ENCODE data around the gene CDHR1. TPM values are rescaled to one million over a fixed set of nuclear protein-coding genes. Genes with fewer than 3 reads are reported as not detected.
A peak's percentile ranks its signal among the peaks of the same experiment; 100 is the strongest.
"Not testable (repeated sequence)": the region's sequence is repeated elsewhere in the genome, so short reads cannot be mapped to it uniquely, and the experiment has no call there.

Gene CDHR1
- not detected in 2 replicates for total RNA-seq (2014; rRNA removed; shearing (Covaris generic))
- polyA plus RNA-seq (2015; cell fraction: cytosol; rRNA removed) = not detected in 2 replicates
- not detected in 2 replicates for polyA plus RNA-seq (2015; cell fraction: nucleus; rRNA removed)

DNA sequence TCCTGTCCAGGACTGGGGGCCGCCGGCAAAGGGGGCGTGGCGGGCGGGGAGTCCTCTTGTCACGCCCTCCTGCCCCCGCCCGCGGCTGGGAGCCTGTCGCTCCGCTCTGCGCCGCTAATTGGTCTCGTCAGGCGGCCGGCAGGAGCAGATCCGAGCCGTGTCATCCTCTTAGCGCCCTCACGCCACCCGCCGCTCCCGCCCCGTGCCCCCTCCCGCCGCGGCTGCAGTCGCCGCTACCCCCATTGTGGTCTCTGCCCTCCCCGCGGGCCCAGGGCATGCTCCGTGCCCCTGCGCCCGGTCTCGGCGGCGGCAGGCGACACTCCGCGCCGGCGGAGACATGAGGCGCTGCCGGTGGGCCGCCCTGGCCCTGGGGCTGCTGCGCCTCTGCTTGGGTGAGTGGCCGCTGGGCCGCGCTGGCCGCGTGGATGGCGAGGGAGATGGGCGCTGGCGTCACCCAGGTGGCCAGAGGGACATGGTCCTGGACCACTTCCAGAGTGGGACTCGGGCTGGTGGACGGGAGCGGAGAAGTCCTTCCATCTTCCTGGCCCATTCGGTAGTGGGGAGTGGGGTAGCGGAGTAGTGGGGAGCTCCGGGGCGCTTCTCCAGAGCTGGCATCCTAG, at the start of gene CDHR1:
TSS of gene CDHR1 (plus strand) at position 114 of the 620 bp plus-strand sequence. CDS start at position 338, 224 bp downstream.
- DNase-seq (ENCODE audit: low read depth) = no peak

DNA sequence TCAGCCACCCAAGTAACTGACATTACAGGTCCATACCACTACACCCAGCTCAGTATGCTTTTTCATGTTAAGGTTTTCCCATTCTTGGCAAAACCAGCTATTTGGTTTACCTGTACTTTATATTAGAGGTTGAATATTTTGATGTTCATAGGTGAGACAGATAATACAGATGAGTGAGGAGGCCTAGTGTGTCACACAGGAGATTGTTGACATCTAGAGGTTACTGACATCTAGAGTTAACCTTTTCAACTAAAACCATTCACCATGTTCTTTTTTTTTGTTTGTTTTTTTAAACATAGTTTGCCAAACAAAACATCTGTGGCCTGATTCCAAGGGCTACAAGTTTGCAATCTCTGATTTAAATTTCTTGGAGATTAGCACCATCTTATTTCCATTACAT, 47.0 kb upstream of the CDHR1 start:
- no peak for DNase-seq (ENCODE audit: low read depth)

DNA sequence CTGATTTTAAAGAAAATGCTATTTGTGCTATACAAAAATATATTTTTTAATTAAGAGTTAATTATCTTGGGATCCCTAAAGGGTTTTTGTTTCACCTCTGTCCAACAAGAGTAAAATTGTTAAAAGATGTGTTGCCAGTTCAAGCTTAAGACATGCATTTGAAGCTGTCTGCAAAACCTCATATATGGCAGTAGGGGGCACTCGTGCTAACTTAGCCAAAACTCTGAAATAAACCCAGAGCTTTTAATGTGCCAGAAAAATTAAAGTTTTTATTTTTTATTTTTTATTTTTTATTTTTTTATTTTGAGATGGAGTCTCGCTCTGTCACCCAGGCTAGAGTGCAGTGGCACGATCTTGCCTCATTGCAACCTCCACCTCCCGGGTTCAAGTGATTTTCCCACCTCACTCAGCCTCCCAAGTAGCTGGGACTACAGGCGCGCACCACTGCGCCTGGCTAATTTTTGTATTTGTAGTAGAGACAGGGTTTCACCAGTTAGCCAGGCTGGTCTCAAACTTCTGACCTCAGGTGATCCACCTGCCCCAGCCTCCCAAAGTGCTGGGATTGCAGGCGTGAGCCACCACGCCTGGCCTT, 46.2 kb upstream of the CDHR1 start:
- DNase-seq (ENCODE audit: low read depth) = peak; percentile 18

DNA sequence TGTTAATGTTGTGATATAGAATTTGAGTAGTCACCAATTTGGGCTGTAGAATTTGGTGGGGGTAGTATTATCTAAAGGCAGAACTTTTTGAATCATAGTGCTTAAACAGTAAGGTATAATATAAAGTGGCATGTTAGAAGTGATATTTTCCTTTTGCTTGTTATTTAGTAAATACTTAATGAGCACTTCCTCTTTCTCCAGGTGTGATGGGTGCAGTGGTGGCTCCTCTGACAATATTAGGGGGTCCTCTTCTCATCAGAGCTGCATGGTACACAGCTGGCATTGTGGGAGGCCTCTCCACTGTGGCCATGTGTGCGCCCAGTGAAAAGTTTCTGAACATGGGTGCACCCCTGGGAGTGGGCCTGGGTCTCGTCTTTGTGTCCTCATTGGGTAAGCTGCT, 44.5 kb upstream of the CDHR1 start:
- DNase-seq (ENCODE audit: low read depth) = no peak

DNA sequence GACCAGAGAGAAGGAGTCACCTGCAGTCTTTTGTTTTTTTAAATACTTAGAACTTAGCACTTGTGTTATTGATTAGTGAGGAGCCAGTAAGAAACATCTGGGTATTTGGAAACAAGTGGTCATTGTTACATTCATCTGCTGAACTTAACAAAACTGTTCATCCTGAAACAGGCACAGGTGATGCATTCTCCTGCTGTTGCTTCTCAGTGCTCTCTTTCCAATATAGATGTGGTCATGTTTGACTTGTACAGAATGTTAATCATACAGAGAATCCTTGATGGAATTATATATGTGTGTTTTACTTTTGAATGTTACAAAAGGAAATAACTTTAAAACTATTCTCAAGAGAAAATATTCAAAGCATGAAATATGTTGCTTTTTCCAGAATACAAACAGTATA, 41.6 kb upstream of the CDHR1 start:
- DNase-seq (ENCODE audit: low read depth) = no peak

DNA sequence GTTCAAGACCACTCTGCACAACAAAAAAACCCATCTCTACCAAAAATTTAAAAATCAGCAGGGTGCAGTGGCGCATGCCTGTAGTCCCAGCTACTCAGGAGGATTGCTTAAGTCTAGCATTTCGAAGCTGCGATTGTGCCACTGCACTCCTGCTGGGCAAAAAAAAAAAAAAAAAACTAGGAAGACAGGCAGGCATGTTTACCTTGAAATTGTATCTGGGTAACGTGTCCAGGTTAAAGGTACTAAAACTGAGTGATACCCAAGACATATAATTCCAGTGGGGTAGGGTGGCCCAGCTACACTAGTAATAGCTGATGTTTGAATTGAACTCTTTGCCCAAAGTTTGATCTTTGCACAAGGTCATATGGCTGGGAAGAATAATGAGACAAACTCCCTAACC, 38.8 kb upstream of the CDHR1 start:
- DNase-seq (ENCODE audit: low read depth) = no peak

DNA sequence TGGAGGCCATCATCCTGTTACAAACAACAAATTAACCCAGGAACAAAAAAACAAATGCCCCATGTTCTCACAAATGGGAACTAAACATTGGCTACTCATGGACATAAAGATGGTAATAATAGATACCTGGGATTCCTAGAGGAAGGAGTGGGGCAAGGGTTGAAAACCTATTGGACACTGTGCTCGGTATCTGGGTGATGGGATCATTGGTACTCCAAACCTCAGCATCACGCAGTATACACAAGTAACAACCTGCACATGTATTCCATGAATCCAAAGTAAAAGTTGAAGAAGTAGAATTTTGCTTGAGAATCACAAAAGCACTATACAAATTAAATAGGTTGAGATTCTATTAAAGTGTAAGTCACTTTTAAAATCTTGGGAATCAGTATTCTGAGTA, 38.3 kb upstream of the CDHR1 start:
- DNase-seq (ENCODE audit: low read depth) = no peak

DNA sequence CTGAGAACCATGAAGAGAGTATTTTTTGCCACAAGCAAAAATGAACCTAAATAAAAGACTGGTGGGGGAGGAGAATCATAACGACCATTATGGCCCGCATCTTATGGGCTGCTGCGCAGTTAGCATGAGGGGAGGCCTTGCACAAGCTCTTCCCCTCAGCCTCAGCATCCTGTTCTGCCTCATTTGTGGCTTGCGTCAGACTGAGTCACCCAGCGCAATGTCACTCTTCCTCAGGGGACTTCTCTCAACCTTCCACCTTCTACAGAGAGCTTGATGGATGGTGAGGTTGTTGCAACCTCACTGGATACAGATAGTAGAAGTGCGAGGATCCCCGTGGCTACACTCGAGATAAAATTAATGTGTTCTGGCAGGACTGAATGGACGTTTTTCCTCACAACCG, 37.6 kb upstream of the CDHR1 start:
- DNase-seq (ENCODE audit: low read depth) = peak; percentile 81

DNA sequence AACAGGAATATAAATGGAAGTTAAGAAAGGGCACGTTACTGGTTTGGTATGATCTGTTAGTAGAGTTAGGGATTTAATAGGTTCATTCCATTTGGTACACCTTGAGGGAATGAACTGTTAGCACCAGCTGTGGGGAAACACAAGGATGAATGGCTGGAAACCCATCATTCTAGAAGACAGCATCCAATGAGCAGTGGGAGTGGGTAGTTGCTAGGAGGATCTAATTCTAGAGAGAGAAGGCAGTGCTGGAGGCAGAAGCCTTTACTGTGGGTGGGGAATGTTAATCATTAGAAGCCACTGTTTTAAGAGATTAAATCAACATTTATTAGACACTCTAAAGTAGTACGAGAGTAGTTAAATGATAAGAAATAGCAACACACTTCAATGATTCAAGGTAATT, 36.3 kb upstream of the CDHR1 start:
- no peak for DNase-seq (ENCODE audit: low read depth)

DNA sequence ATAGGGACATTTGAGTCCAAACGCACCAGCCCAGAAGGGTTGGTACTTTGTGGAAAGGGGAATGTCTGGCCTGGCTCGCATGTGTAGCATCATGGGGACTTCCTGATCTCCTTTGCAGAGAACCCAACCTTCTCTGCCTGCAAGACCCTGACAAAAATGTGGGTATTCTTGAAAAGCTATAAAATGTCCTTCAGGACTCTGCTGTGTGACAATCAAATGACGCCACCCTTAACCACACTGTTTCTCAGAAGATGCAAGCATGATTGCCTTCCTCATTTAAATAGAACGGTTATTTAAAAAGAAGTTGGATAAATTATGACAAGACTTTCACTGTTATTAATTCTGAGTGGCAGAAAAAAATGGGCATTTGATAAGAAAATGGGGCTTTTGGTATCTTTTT, 35.8 kb upstream of the CDHR1 start:
- DNase-seq (ENCODE audit: low read depth) = no peak

DNA sequence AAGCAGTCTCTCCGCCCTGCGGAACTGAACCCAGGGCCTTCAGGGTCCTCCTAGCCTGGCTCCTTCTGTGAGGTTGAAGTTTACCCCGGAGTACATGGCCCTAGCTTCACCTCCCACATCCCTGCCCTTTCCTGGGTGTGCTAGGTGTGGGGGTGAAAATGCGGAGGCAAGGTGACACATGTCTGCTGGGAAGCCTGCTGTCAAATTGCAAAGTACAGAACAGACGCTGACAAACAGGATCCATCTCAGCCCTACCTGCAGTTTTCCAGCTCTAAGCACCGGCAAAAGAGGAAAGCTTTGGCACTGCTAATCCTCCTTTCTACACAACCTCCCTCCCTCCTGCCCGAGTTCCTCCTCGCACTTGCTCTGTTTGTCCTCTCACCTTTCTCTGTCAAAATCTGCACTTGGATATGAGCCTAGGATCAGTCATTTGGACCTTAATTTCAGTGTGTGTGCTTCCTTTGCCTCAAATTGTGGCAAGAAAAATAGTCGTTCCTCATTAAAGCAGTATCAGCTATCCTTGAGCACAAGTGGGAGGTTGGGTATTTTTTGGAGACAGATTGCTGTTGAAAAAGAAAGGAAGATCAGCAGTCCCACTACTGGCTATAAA, 35.2 kb upstream of the CDHR1 start:
- DNase-seq (ENCODE audit: low read depth) = no peak

DNA sequence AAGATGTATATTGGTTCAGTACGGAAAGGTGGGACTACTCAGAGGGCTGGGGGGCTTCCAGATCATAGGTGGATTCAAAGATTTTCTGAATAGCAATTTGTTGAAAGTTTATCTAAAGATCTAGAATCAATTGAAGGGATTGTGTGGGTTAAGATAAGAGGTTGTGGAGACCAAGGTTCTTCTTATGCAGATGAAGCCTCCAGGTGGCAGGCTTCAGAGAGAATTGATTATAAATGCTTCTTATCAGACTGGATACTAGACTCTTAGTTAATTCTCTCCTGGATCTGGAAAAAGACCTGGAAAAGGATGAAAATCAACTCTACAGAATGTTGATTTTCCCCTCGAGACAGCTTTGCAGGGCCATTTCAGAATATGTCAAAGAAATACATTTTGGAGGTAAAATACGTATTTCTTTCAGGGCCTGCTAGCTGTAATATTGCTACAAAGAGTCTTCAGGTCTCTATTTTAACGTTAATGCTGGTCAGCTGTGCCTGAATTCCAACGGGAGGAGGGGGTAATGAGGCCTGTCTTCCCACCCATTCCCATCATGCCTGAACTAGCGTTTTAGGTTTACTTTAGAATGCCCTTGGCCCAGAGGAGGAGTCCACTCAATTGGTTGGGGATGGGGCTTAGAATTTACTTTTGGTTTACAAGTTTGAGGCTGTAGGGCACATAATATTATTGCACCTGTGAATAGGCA, 33.5 kb upstream of the CDHR1 start:
- no peak for DNase-seq (ENCODE audit: low read depth)

DNA sequence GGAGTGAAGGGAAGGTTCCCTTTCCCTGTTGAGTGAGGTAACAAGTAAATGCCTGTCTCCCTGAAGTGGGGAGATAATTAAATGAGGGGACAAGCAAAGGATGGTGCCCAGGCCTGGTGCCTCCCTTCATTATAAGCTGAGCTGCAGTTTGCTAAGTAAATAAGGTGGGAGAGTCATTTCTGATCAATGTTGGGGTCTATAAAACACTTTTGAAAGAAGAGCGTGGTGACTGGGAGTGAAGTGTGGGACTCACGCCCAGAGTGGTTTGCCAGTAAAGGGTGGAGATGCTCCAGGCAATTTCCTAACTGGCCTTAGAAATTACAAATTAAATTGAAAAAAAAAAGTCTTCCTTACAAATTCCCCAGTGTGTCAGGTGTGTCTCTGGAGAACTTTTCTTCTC, 30.3 kb upstream of the CDHR1 start:
- DNase-seq (ENCODE audit: low read depth) = no peak

DNA sequence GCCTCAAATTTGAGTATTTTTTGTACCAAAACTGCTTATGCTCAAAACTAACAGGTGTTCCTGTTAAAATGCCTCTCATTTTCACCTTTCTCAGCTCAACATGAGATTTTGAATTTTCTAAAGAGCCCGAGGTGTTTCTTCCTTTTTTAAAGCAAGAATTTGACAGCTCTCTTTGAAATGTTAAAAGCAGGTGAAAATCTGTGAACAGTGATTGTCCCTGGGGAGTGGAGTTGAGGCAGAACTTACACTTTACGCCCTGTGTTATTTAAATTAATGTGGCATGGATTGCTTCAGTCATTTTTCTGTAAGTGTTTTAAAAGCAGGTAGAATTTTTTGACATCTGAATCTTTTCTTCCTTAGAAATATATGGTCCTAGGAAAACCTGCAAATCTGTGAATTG, 29.9 kb upstream of the CDHR1 start:
- no peak for DNase-seq (ENCODE audit: low read depth)

DNA sequence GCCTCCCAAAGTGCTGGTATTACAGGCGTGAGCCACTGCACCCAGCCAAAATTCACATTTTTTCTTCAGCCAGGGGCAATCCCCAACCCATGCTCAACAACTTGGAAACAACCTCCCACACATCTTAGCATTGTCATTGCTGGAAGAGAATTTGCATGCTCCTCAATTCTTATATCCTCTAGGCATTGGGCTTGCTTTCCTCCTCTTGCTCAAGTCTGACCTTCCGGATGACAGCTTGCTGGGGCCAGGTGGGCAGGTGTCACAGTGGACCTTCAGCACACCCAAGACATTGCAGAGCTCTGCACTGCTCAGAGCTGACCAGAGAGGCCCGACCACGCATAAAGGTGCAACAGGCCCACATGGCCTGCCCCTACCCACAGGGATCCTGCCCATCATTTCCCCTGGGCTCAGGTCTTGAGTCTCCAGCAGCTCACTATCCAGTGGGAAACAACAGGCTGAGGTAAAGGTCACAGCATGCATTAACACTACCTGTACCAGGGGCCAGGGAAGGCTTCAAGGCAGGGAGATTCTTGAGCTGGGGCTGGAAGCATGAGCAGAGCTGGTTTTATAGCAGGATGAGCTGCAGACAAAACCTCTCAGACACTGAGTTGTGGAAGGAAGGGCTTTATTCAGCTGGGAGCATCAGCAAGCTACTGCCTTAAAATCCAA, 27.6 kb upstream of the CDHR1 start:
- DNase-seq (ENCODE audit: low read depth) = no peak

DNA sequence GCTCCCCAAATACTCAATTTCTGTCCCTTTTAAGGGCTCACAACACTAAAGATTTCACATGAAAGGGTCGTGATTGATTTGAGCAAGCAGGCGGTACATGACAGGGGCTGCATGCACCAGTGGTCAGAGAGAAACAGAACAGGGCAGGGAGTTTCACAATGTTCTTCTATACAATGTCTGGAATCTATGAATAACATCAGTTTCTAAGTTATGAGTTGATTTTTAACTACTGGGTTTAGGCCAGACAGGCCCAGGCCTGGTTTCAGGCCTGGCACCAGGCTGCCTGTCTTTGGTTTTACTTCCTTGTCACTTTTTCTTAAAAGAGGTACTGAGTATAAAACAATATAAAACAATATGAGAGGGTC, 27.1 kb upstream of the CDHR1 start:
- DNase-seq (ENCODE audit: low read depth) = not testable (repeated sequence)

DNA sequence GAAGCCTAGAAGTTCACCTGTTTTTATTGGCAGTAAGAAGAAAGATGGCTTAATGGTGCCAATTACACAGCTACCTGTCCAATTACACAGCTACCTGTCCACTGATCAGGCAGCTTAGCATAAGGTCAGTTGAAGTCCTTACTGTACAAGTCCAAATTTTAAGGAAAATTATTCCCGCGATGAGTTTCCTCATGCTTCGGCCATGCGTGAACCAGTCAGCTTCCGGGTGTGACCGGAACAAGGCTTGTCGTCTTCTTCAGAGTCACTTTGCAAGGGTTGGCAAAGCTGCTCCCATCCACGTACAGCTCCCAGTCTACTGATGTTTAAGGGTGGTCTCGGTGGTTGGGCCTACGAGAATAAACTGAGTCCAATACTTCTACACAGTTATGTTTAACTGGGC, 26.0 kb upstream of the CDHR1 start:
- DNase-seq (ENCODE audit: low read depth) = not testable (repeated sequence)

DNA sequence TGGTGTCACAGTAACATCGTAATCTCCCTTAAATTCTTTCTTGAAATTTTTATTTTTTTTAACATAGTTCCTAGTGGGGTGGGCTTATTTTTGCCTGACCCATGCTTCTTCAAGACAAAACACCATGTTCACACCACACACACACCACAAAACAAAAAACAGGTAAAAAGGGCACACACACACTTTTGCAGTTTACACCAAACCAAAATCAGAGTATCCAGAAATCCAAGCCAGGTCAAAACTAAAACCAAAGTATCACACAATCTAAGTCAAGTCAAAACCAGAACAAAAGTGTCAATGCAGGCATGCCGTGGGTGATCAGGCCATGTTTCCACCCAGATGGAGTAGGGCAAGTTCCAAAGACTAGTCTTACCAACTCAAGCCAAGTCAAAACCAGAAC, 23.1 kb upstream of the CDHR1 start:
- DNase-seq (ENCODE audit: low read depth) = not testable (repeated sequence)

DNA sequence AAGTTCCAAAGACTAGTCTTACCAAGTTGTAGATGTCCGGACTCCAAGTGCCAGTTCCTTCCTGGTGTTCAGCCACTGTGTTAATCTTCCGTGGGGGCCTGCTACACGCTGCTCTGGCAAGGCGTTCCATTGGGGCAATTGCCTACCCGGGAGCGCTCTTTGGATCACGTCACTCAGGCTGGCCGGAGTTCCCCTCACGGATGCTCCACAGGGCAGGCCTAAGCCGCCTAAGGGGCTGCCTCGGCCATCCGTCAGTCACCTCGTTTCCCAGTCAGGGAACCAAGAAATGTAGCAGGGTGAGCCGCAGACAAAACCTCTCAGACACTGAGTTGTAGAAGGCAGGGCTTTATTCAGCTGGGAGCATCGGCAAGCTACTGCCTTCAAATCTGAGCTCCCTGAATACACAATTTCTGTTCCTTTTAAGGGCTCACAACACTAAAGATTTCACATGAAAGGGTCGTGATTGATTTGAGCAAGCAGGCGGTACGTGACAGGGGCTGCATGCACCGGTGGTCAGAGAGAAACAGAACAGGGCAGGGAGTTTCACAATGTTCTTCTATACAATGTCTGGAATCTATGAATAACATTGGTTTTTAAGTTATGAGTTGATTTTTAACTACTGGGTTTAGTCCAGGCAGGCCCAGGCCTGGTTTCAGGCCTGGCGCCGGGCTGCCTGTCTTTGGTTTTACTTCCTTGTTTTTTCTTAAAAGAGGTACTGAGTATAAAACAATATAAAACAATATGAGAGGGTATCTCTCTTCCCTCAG, 22.5 kb upstream of the CDHR1 start:
- not testable (repeated sequence) for DNase-seq (ENCODE audit: low read depth)

DNA sequence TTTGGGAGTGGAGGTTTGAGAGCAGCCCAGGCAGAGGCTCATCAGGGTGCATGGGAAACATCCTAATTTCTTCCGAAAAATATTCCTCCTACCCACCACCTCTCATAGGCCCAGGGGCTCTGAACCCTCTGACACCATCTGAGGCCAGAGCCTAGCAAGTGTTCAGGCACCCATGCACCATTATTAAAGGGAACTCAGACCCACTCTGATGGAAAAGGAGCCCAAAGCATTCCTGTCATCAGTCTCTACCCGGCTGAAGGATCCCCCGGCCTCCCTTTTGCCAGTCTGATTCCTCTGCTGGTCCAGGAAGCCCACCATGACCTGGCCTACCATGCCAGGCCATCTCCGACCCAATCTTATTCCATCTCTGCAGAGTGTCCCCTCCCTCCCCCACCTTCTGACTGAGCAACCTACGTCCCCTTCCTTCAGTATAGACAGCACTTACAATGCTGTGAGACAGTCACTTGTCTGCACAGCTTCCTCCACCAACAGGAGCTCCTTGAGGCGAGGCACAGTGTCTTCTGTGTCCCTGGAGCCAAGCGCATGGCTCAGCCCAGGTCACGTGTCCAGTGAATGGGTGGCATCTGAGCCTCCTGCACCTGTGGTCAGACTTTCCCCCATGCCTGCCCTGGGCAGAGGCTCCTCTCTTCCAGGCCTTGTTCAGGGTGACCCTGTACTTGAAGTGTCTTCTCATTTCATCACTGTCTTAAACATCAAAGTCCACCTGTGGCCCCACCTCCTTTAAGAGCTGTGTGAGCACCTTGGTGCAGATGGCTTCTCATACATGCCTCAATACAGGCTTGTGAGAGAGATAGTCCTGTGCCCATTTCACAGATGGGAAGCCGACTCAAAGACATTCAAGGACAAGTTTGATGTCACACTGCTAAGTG, 21.6 kb upstream of the CDHR1 start:
- DNase-seq (ENCODE audit: low read depth) = no peak

Data from HT1080 (cell line).